Measurements from ENCODE around the gene AGBL1.

- no peak for TF ChIP-seq CTCF (conservative IDR thresholded peaks at IDR 0.05; ENCODE audit: low read depth, low read length)
- no peak for TF ChIP-seq EZH2 (IDR thresholded peaks at IDR 0.05; ENCODE audit: borderline replicate concordance, low read depth, low read length, poor library complexity, severe bottlenecking)
Observed at GRCh38 chr15:86645925-86646500, 566.3 kb downstream of the AGBL1 start.
